C4-2B (cell line): ENCODE results near the gene NDRG4.

Experiments used
- ZFX ChIP-seq: fragments of 450-650 bp; IDR thresholded peaks from 2 replicates; pipeline ENCODE4 v1.6.1; 2017
- TF ChIP-seq, protein P1 (sequence below): fragments of 450-650 bp; conservative IDR thresholded peaks from 2 replicates; pipeline ENCODE4 v1.5.1; 2017; ENCODE audit warnings: mild to moderate bottlenecking

DNA sequence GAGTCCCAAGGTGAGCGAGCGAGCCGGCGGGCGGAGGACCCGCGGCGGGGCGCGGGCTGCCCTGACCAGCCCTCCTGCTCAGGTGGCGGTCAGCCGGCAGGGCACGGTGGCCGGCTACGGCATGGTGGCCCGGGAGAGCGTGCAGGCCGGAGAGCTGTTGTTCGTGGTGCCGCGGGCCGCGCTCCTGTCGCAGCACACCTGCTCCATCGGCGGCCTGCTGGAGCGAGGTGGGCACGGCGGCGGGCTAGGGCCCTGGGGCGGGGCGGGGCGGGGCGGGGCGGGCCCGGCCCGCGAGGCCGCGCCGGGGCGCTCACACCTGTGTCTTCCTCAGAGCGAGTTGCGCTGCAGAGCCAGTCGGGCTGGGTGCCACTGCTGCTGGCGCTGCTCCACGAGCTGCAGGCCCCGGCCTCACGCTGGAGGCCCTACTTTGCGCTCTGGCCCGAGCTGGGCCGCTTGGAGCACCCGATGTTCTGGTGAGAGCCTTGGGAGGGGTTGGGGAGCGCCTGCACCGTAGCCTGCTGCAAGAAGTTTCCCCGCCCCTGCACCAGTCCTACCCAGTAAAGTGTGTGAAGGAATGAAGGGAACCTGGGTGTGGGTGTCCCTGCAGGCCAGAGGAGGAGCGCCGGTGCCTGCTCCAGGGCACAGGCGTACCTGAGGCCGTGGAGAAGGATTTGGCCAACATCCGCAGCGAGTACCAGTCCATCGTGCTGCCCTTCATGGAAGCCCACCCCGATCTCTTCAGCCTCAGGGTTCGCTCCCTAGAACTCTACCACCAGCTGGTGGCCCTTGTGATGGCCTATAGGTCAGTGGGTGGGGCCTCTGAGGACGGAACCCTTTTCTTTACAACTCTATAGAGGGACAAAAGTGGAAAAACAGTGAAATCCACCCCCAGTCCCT, 16.2 kb downstream of the NDRG4 start:
- TF ChIP-seq, protein P1, sequence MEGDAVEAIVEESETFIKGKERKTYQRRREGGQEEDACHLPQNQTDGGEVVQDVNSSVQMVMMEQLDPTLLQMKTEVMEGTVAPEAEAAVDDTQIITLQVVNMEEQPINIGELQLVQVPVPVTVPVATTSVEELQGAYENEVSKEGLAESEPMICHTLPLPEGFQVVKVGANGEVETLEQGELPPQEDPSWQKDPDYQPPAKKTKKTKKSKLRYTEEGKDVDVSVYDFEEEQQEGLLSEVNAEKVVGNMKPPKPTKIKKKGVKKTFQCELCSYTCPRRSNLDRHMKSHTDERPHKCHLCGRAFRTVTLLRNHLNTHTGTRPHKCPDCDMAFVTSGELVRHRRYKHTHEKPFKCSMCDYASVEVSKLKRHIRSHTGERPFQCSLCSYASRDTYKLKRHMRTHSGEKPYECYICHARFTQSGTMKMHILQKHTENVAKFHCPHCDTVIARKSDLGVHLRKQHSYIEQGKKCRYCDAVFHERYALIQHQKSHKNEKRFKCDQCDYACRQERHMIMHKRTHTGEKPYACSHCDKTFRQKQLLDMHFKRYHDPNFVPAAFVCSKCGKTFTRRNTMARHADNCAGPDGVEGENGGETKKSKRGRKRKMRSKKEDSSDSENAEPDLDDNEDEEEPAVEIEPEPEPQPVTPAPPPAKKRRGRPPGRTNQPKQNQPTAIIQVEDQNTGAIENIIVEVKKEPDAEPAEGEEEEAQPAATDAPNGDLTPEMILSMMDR: peak; percentile 29
- peak; percentile 59 for TF ChIP-seq ZFX
